ENCODE results near the gene TEAD4.

The TEAD4 gene

DNA sequence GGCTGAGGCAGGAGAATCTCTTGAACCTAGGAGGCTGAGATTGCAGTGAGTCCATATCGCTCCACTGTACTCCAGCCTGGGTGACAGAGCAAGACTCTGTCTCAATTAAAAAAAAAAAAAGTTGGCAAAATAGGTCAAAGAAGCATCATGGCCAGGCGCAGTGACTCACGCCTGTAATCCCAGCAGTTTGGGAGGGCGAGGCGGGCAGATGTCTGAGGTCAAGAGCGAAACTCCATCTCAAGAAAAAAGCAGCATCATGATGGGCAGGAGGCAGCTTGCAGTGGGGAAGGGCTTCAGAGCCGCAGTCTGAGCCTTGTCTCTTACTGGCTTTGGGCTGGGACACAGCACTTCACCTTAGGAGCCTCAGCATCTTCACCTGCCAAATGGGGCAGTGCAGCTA is 21.4 kb downstream of the TEAD4 start:
- H3K27me3 Mint-ChIP-seq (ENCODE audit: low read depth): no peaks in the 10 kb centered on the region
- no peak overlapping the region for H3K4me3 Mint-ChIP-seq
- H3K27ac Mint-ChIP-seq: no peak overlapping the region
- TF ChIP-seq, protein P1, sequence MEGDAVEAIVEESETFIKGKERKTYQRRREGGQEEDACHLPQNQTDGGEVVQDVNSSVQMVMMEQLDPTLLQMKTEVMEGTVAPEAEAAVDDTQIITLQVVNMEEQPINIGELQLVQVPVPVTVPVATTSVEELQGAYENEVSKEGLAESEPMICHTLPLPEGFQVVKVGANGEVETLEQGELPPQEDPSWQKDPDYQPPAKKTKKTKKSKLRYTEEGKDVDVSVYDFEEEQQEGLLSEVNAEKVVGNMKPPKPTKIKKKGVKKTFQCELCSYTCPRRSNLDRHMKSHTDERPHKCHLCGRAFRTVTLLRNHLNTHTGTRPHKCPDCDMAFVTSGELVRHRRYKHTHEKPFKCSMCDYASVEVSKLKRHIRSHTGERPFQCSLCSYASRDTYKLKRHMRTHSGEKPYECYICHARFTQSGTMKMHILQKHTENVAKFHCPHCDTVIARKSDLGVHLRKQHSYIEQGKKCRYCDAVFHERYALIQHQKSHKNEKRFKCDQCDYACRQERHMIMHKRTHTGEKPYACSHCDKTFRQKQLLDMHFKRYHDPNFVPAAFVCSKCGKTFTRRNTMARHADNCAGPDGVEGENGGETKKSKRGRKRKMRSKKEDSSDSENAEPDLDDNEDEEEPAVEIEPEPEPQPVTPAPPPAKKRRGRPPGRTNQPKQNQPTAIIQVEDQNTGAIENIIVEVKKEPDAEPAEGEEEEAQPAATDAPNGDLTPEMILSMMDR (IDR thresholded peaks at IDR 0.05; ENCODE audit: unreplicated experiment in 3 of 3): no peak
- peaks cover 34% of the 10 kb centered on the region for H3K4me1 Mint-ChIP-seq
- no peaks in the 10 kb centered on the region for H3K9me3 Mint-ChIP-seq
- H3K36me3 Mint-ChIP-seq (ENCODE audit: low read depth): peaks cover 4% of the 10 kb centered on the region

DNA sequence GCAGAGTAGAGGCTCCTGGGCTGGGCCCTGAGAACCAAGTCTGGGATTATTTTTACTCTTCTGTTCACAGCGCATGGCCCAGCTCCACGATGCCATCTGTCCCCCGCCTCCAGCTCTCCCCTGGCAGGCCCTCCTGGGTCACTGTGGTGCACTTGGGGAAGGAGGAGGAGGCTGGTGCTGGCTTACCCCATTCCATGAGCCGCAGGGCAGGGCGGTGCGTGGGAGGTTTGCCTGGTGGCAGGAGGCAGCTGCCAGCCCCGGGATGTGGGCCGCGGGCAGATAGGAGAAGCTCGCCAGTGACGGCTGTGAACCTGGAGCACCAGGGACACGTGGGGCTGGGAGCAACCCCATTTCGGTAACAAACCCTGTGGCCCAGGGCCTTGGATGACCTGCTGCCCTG is 23.2 kb downstream of the TEAD4 start:
- peaks cover 23% of the 10 kb centered on the region for H3K4me1 Mint-ChIP-seq
- no peak overlapping the region for H3K4me3 Mint-ChIP-seq
- TF ChIP-seq, protein P1 (IDR thresholded peaks at IDR 0.05; ENCODE audit: unreplicated experiment in 3 of 3): no peak
- H3K27ac Mint-ChIP-seq: no peak overlapping the region
- peaks cover 4% of the 10 kb centered on the region for H3K9me3 Mint-ChIP-seq
- H3K27me3 Mint-ChIP-seq (ENCODE audit: low read depth): no peaks in the 10 kb centered on the region
- peaks cover 10% of the 10 kb centered on the region for H3K36me3 Mint-ChIP-seq (ENCODE audit: low read depth)

DNA sequence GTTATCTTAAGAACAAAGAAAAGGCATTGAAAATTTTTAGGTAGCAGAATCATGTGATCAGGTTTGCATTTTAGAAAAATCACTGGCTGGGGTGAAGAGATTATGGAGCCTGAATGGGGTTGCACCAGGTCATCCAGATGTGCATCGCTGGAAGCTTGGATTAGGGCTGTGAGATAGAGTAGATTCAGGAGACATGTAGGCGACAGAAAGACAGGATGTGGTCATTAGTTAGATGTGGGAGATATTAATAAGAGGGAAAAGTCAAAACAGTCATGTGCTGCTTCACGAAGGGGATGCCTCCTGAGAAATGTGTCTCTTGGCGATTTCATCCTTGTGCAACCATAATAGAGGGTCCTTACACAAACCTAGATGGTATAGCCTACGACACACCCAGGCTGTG is 25.1 kb downstream of the TEAD4 start:
- H3K4me1 Mint-ChIP-seq: peaks cover 12% of the 10 kb centered on the region
- H3K9me3 Mint-ChIP-seq: peaks cover 4% of the 10 kb centered on the region
- TF ChIP-seq, protein P1 (IDR thresholded peaks at IDR 0.05; ENCODE audit: unreplicated experiment in 3 of 3): no peak
- no peak overlapping the region for H3K27ac Mint-ChIP-seq
- no peak overlapping the region for H3K4me3 Mint-ChIP-seq
- no peaks in the 10 kb centered on the region for H3K27me3 Mint-ChIP-seq (ENCODE audit: low read depth)
- peaks cover 14% of the 10 kb centered on the region for H3K36me3 Mint-ChIP-seq (ENCODE audit: low read depth)

DNA sequence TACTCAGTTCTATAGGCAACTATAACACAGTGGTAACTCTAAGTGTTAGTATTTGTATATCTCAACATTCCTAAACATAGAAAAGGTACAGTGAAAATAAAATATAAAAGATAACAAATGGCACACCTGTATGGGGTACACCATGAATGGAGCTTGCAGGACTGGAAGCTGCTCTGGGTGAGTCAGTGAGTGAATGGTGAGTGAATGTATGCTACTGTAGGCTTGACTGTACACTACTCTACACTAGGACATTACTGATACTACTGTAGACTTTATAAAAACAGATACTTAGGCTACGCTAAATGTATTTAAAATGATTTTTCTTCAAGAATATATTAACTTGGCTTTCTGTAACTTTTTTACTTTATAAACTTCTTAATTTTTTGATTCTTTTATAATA is 25.5 kb downstream of the TEAD4 start:
- H3K4me3 Mint-ChIP-seq: no peak overlapping the region
- peaks cover 12% of the 10 kb centered on the region for H3K4me1 Mint-ChIP-seq
- no peaks in the 10 kb centered on the region for H3K27me3 Mint-ChIP-seq (ENCODE audit: low read depth)
- H3K9me3 Mint-ChIP-seq: peaks cover 6% of the 10 kb centered on the region
- peaks cover 16% of the 10 kb centered on the region for H3K36me3 Mint-ChIP-seq (ENCODE audit: low read depth)
- TF ChIP-seq, protein P1 (IDR thresholded peaks at IDR 0.05; ENCODE audit: unreplicated experiment in 3 of 3): no peak
- no peak overlapping the region for H3K27ac Mint-ChIP-seq

DNA sequence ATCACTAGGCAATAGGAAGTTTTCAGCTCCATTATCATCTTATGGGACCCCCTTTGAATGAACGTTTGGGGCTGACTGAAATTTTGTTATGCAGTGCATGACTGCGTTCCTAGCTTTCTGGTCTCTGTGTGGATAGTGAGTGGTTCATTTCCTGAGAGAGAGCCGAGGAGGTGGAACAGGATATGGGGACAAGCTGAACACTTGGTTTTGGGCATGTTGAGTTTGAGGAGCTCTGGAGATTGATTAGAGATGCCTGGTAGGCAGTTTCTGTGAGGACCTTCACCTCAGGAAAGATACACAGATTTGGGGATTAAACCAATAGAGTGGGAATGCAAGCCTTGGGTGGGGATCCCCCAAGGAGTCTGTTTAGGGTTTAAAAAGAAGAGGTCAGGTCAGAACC is 27.7 kb downstream of the TEAD4 start:
- Mint-ChIP-seq H3K9me3 (peaks cover 9% of the 10 kb centered on the region), H3K4me3 (no peak overlapping the region), H3K36me3 (ENCODE audit: low read depth) (peaks cover 20% of the 10 kb centered on the region), H3K27ac (no peak overlapping the region), H3K4me1 (peaks cover 10% of the 10 kb centered on the region), H3K27me3 (ENCODE audit: low read depth) (no peaks in the 10 kb centered on the region)
- TF ChIP-seq, protein P1 (IDR thresholded peaks at IDR 0.05; ENCODE audit: unreplicated experiment in 3 of 3): no peak

DNA sequence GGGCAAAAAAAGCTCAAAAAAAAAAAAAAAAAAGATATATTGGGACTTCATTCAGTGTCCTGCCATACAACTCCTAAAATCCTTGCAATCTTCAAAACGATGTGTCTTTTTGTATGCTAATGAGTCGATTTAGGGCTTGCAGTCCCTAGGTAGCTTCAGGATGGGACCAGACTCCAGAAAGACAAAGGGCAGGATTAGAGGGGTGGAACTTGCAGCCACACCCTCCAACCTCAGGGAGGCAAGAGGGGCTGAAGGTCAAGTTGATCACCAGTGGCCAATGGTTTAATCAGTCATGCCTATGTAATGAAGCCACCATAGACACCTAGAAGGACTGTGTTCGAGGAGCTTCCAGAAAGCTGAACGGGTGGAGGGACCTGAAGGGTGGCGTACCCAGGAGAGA is 29.3 kb downstream of the TEAD4 start:
- H3K4me1 Mint-ChIP-seq: peaks cover 14% of the 10 kb centered on the region
- H3K27me3 Mint-ChIP-seq (ENCODE audit: low read depth): no peaks in the 10 kb centered on the region
- TF ChIP-seq, protein P1 (IDR thresholded peaks at IDR 0.05; ENCODE audit: unreplicated experiment in 3 of 3): no peak
- H3K27ac Mint-ChIP-seq: no peak overlapping the region
- H3K36me3 Mint-ChIP-seq (ENCODE audit: low read depth): peaks cover 20% of the 10 kb centered on the region
- H3K9me3 Mint-ChIP-seq: peaks cover 9% of the 10 kb centered on the region
- H3K4me3 Mint-ChIP-seq: no peak overlapping the region
